ENCODE measurements around the gene RNF126. TPM values are rescaled to one million over a fixed set of nuclear protein-coding genes. Genes with fewer than 3 reads are reported as not detected.

Gene RNF126
- polyA plus RNA-seq, 1 donor from 2014 or later: 33.7 TPM

- no peak for TF ChIP-seq RAD21 (conservative IDR thresholded peaks at IDR 0.05)
- TF ChIP-seq MXI1 (conservative IDR thresholded peaks at IDR 0.05; ENCODE audit: poor library complexity, severe bottlenecking): no peak
- TF ChIP-seq POLR2AphosphoS5 (IDR thresholded peaks at IDR 0.05): no peak
- TF ChIP-seq TAF1 (IDR thresholded peaks at IDR 0.05; ENCODE audit: low read depth): no peak
- no peak for TF ChIP-seq EZH2 (IDR thresholded peaks at IDR 0.05; ENCODE audit: borderline replicate concordance, insufficient read depth, low read length, poor library complexity, severe bottlenecking)
- TF ChIP-seq SMC3 (conservative IDR thresholded peaks at IDR 0.05; ENCODE audit: poor library complexity): no peak
- TF ChIP-seq, protein P1, sequence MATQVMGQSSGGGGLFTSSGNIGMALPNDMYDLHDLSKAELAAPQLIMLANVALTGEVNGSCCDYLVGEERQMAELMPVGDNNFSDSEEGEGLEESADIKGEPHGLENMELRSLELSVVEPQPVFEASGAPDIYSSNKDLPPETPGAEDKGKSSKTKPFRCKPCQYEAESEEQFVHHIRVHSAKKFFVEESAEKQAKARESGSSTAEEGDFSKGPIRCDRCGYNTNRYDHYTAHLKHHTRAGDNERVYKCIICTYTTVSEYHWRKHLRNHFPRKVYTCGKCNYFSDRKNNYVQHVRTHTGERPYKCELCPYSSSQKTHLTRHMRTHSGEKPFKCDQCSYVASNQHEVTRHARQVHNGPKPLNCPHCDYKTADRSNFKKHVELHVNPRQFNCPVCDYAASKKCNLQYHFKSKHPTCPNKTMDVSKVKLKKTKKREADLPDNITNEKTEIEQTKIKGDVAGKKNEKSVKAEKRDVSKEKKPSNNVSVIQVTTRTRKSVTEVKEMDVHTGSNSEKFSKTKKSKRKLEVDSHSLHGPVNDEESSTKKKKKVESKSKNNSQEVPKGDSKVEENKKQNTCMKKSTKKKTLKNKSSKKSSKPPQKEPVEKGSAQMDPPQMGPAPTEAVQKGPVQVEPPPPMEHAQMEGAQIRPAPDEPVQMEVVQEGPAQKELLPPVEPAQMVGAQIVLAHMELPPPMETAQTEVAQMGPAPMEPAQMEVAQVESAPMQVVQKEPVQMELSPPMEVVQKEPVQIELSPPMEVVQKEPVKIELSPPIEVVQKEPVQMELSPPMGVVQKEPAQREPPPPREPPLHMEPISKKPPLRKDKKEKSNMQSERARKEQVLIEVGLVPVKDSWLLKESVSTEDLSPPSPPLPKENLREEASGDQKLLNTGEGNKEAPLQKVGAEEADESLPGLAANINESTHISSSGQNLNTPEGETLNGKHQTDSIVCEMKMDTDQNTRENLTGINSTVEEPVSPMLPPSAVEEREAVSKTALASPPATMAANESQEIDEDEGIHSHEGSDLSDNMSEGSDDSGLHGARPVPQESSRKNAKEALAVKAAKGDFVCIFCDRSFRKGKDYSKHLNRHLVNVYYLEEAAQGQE (IDR thresholded peaks at IDR 0.05; ENCODE audit: borderline replicate concordance): no peak
- TF ChIP-seq CTCF (IDR thresholded peaks at IDR 0.05; ENCODE audit: poor library complexity, severe bottlenecking): no peak
- H3F3A ChIP-seq (ENCODE audit: insufficient read depth, low read length, poor library complexity, severe bottlenecking): no peaks in the 10 kb centered on the region
- no peaks in the 10 kb centered on the region for H4K20me1 ChIP-seq (ENCODE audit: insufficient read depth)
- no peaks in the 10 kb centered on the region for H3K79me2 ChIP-seq (replicated peaks; ENCODE audit: insufficient read depth, low read length)
- no peaks in the 10 kb centered on the region for H3K9me2 ChIP-seq (ENCODE audit: insufficient read depth, low read length)
- H3K36me3 ChIP-seq (ENCODE audit: insufficient read depth, low read length): no peaks in the 10 kb centered on the region
- no peak overlapping the region for H3K4me2 ChIP-seq (ENCODE audit: low read length)
- no peak overlapping the region for H3K4me3 ChIP-seq (ENCODE audit: low read length)
- no peaks in the 10 kb centered on the region for H3K27me3 ChIP-seq (ENCODE audit: insufficient read depth, low read depth, low read length)
- H3K9me3 ChIP-seq (ENCODE audit: low read length): no peaks in the 10 kb centered on the region
- H3K27ac ChIP-seq (ENCODE audit: low read length): no peak overlapping the region
- no peak overlapping the region for H2AFZ ChIP-seq (ENCODE audit: low read depth, low read length)
- H3K9ac ChIP-seq (ENCODE audit: low read length): no peak overlapping the region
Measured at GRCh38 chr19:608155-609003, 54.6 kb downstream of the RNF126 start.

DNA sequence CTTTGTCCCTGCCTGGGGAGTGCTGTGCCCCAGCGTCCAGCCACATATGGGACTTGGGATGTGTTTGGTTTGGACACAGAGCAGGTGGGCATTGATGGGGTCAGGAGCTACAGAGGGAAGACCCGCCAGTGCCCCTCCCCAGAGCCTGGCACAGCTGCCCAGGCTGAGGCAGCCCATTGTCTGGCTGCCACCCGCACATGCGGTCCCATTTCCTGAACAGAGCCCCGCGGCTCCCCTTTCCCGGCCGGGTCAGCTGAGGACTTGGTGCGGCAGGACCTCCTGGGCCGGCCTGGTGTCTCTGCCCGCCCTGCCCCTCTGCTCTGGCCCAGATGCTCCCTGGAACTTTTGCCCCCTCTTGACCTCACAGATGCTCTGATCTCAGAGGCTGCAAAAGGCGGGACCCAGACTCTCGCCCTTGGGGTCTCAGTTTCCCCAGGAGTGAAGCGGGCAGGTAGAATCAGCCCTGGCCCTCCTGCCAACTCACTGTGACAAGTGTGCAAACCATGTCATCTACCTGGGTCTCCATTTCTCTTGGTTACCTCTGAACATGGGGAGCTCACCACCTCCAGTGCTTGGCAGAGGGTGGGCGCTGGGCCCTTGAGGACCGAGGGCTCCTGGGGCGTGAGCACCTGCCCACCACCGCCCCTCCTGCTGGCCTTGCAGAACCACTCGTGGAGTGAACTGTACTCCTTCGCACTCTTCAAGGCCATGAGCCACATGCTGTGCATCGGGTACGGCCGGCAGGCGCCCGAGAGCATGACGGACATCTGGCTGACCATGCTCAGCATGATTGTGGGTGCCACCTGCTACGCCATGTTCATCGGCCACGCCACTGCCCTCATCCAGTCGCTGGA lies 55.5 kb downstream of the RNF126 start:
- Histone ChIP-seq H2AFZ (ENCODE audit: low read depth, low read length) (no peak overlapping the region), H3K9me2 (ENCODE audit: insufficient read depth, low read length) (no peaks in the 10 kb centered on the region), H3K9me3 (ENCODE audit: low read length) (no peaks in the 10 kb centered on the region), H3K79me2 (replicated peaks; ENCODE audit: insufficient read depth, low read length) (no peaks in the 10 kb centered on the region), H3K27ac (ENCODE audit: low read length) (no peak overlapping the region), H3K4me2 (ENCODE audit: low read length) (no peak overlapping the region), H3K36me3 (ENCODE audit: insufficient read depth, low read length) (no peaks in the 10 kb centered on the region), H4K20me1 (ENCODE audit: insufficient read depth) (no peaks in the 10 kb centered on the region), H3K27me3 (ENCODE audit: insufficient read depth, low read depth, low read length) (no peaks in the 10 kb centered on the region), H3F3A (ENCODE audit: insufficient read depth, low read length, poor library complexity, severe bottlenecking) (no peaks in the 10 kb centered on the region), H3K4me3 (ENCODE audit: low read length) (no peak overlapping the region), H3K9ac (ENCODE audit: low read length) (no peak overlapping the region)
- TF ChIP-seq, protein P1 (IDR thresholded peaks at IDR 0.05; ENCODE audit: borderline replicate concordance): no peak
- no peak for TF ChIP-seq RAD21 (conservative IDR thresholded peaks at IDR 0.05)
- no peak for TF ChIP-seq TAF1 (IDR thresholded peaks at IDR 0.05; ENCODE audit: low read depth)
- no peak for TF ChIP-seq SMC3 (conservative IDR thresholded peaks at IDR 0.05; ENCODE audit: poor library complexity)
- TF ChIP-seq POLR2AphosphoS5 (IDR thresholded peaks at IDR 0.05): no peak
- TF ChIP-seq EZH2 (IDR thresholded peaks at IDR 0.05; ENCODE audit: borderline replicate concordance, insufficient read depth, low read length, poor library complexity, severe bottlenecking): no peak
- no peak for TF ChIP-seq CTCF (IDR thresholded peaks at IDR 0.05; ENCODE audit: poor library complexity, severe bottlenecking)
- no peak for TF ChIP-seq EP300 (conservative IDR thresholded peaks at IDR 0.05; ENCODE audit: poor library complexity, severe bottlenecking)
- TF ChIP-seq MXI1 (conservative IDR thresholded peaks at IDR 0.05; ENCODE audit: poor library complexity, severe bottlenecking): no peak

Measured in neural cell (in vitro differentiated cells).